AG20443 (cell line): ENCODE measurements around the gene FGF1.

Experiments used
- DNase-seq: peaks from one replicate; pipeline ENCODE4 v3.0.0; 2012; ENCODE audit warnings: low spot score, mixed read lengths

FGF1 gene

GRCh38 chr5:142572006-142572405, 113.9 kb downstream of the FGF1 start:
- DNase-seq: no peak

DNA sequence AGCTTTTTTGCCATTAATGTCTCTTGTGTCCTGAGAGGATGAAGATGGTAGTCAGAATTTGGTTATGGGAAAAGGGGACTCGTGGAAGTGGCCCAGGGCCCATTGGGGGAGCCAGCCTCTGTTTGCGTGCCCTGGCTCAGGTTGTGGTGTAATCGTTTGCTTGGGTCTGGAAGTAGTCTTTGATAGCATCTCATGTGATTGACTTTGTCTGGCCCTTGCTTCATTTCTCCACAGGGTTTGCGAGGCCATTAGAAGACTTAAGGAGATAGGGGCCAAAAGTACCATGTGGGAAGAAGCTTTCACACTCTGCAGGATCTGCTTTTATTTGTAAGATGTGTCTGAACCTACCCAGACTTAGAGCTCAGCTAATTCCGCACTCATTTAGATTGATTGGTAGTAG, 114.5 kb downstream of the FGF1 start:
- DNase-seq: no peak

DNA sequence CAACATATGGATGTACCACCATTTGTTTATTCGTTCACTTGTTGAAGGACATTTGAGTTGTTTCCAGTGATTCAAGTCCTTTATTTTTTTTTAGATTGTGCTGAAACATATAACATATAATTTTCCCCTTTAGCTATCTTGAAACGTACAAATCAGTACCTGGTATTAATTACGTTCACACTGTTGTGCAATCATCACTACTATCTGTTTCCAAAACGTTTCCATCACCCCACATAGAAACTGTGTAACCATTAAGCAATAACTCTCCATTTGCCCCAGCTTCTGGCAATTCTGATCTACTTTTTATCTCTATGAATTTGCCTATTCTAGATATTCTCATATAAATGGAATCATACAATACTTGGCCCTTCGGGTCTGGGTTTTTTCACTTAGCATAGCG, 116.0 kb downstream of the FGF1 start:
- no peak for DNase-seq

DNA sequence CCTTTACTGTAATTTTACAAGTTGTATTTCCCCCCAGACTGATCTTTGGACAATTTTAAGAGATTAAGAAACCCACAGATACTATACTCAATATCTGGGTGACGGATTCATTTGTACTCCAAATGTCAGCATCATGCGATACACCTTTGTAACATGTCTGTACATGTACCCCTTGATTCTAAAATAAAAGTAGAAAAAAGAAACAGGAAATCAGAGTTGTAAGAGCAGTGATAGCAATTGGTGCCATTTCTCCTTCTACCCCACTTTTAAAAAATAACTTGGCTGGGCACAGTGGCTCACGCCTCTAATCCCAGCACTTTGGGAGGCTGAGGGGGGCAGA, 116.9 kb downstream of the FGF1 start:
- no peak for DNase-seq

DNA sequence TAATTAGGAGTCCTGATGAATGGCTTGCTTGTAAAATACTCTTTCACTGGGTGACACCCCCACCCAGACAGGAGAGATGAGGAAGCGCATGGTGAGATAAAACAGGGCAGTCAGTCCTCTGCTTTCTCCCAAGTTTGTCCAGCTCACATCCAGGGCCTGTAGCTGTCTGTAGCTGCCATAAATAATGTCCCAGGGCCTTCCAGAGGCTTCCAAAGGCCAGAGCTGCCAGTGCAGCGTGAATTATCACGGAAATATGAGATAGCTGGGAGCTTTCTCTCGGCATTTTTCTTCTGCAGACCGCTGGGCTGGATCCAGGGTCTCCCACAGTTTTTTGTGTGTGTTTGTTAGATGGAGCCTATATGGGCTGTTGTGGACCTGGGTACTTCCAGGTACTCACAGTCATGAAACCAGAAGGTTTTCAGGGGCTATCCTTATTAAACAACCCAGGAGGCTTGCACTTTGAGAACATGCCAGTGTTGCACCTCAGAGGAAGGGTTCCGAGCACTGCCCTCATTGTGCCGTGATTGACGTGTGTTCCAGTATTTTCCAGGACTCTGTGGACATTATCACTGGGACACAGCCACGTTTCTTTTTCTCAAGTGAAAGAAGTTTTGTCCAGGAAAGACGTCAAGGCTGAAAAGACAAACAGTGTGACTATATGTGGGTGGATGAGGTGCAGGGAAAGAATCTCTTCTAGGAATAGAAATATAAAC, 117.5 kb downstream of the FGF1 start:
- DNase-seq: peak; percentile 28

- no peak for DNase-seq
These were observed 124.3 kb downstream of the FGF1 start for GRCh38 chr5:142561486-142562097.

DNA sequence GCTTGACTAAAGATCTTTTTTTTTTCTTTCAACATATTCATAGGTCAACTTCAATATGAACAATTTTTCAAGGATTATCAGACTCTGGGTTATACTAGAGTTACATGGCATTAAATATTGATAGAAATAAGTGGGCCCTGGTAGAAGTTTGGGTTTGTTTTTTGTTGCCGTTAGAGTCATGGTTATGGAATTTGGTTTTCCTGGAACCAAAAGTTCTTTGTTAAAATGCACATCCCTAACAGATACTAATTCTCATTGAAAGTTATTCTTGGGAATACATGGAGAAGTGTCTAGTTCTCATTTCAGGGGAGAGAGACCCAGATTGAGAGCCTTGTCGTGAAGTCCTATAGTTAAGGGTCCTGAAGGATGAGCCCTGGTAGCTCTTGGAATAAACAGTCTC, 124.9 kb downstream of the FGF1 start:
- DNase-seq: peak; percentile 25

DNA sequence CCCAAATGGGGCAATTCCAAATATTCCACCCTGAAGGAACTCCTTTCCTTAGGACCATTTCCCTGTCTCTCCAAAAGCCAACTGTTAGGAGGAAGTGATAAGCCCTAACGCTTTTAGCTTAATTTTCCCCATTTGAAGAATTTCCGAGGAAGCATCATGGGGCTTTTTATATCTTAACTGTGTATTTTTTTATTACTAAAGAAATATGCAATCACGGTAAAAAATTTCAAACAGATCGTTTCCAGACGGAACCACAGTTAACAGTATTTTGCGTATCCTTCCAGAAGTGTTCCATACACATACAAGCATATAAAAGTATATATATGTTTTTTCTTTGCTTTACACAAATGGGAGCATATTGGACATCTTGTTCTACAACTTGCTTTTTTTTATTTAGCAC, 133.8 kb downstream of the FGF1 start:
- no peak for DNase-seq

DNA sequence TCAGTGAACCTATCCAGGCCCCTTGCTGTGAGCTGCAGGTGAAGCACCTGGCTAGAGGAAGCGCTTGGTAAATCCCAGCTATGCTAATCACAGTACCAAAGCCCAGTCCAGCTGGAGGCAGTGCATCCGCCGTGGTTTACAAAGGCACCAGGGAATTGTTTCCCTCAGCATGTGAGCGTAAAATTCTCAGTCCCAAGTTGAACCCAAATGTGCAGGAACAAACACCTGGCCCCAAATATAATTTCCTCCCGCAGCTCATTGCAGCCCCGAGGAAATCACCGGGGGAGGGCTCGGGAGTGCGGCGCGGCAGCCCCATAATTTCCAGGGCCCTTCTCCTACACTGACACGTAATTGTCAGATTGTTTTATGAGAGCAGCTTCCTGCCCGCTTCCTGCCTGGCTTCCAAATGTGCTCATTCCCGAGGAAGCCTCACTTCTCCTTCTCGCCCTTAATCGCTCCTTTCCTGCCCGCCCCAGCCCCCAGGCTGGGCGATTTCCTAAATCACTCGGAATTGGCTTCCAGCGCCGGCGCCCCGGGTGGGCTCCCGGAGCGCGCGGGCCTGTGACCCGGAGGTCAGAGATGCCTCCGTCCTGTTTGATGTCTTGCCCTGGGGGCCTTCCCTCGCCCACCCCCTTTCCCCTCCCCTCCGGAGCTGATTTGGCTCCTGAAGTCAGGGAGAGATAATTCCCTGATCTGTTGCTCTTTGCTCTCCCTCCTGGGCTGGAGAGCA, 134.4 kb downstream of the FGF1 start:
- peak; percentile 50 for DNase-seq

- no peak for DNase-seq
These were observed 135.4 kb downstream of the FGF1 start for GRCh38 chr5:142550471-142550870.

GRCh38 chr5:142549834-142550233, 136.1 kb downstream of the FGF1 start:
- DNase-seq: no peak

- DNase-seq: peak; percentile 88
These were observed 137.1 kb downstream of the FGF1 start for GRCh38 chr5:142548739-142549275.

- DNase-seq: no peak
These were observed 138.2 kb downstream of the FGF1 start for GRCh38 chr5:142547445-142548380.

GRCh38 chr5:142545650-142546322, 140.1 kb downstream of the FGF1 start:
- no peak for DNase-seq

- DNase-seq: peak; percentile 20
These were observed 140.8 kb downstream of the FGF1 start for GRCh38 chr5:142544946-142545649.

GRCh38 chr5:142544071-142544753, 141.7 kb downstream of the FGF1 start:
- no peak for DNase-seq

DNA sequence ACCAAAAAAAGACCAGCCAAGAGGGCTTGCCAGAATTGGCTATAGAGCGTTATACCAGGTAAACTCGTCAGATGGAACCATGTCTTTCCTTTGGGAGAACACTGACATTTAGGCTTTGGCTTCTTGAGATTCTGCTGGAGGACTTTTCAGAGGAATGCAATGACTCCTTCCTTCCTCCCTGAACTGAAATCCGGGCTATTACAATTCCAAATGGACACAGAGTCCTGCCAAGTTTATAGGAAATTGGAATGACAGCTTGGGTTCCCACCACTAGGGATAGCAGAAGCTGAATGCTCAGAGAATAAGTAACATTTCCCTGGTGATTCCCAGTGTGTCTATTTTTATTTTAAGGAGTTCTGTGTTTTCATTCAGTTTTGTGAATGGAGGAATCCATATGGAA, 143.0 kb downstream of the FGF1 start:
- DNase-seq: peak; percentile 42
